Liver (tissue), 9 donors: ENCODE measurements around the gene SCLY. TPM values are rescaled to one million over a fixed set of nuclear protein-coding genes. Genes with fewer than 3 reads are reported as not detected.

Experiments used
- DNase-seq: peaks from one replicate; pipeline ENCODE4 v3.0.0-alpha.2; 2017; ENCODE audit warnings: low spot score
- H3K27ac ChIP-seq, 2 donors: one replicate each; pipeline ENCODE4 v1.7.0; 2013; ENCODE audit warnings: inconsistent platforms in 2 of 2, low read length in 2 of 2, control low read depth in 1 of 2, low read depth in 1 of 2, mild to moderate bottlenecking in 1 of 2
- H3K27me3 ChIP-seq, 4 donors: one replicate each; pipeline versions ENCODE4 v1.6.1 to v1.7.0; 2013; ENCODE audit warnings: low read length in 3 of 4, inconsistent platforms in 1 of 4, mild to moderate bottlenecking in 1 of 4, moderate library complexity in 1 of 4; ENCODE audit not compliant: control insufficient read depth in 4 of 4, insufficient read depth in 4 of 4
- H3K36me3 ChIP-seq, 4 donors: one replicate each; pipeline versions ENCODE4 v1.6.1 to v1.7.0; 2013; ENCODE audit warnings: low read length in 3 of 4, mild to moderate bottlenecking in 3 of 4, low read depth in 1 of 4, moderate library complexity in 1 of 4; ENCODE audit not compliant: control insufficient read depth in 4 of 4, insufficient read depth in 3 of 4
- H3K4me1 ChIP-seq, 4 donors: one replicate each; pipeline versions ENCODE4 v1.6.1 to v1.7.0; 2013; ENCODE audit warnings: low read length in 3 of 4, mild to moderate bottlenecking in 3 of 4, moderate library complexity in 1 of 4; ENCODE audit not compliant: control insufficient read depth in 4 of 4, insufficient read depth in 4 of 4
- H3K4me3 ChIP-seq, 3 donors: one replicate each; pipeline versions ENCODE4 v1.6.1 to v1.7.0; 2013; ENCODE audit warnings: low read length in 3 of 3, control low read depth in 1 of 3, low read depth in 1 of 3, mild to moderate bottlenecking in 1 of 3
- H3K9ac ChIP-seq, 2 donors: one replicate each; pipeline ENCODE4 v1.7.0; 2013; ENCODE audit warnings: low read length in 2 of 2, mild to moderate bottlenecking in 2 of 2, moderate library complexity in 2 of 2, control low read depth in 1 of 2, low read depth in 1 of 2
- H3K9me3 ChIP-seq, 4 donors: one replicate each; pipeline versions ENCODE4 v1.6.1 to v1.7.0; 2013; ENCODE audit warnings: low read length in 3 of 4; ENCODE audit not compliant: control insufficient read depth in 4 of 4
- EGR1 ChIP-seq, 2 donors: IDR thresholded peaks; 2 replicates each; pipeline ENCODE4 v1.6.1; 2016 to 2018; ENCODE audit warnings: antibody characterized with exemption in 2 of 2, low read depth in 2 of 2
- FOXA1 ChIP-seq: IDR thresholded peaks from 2 replicates; pipeline ENCODE4 v1.6.1; 2016; ENCODE audit warnings: antibody characterized with exemption
- GABPA ChIP-seq, 2 donors: IDR thresholded peaks in 1 of 2; conservative IDR thresholded peaks in 1 of 2; 2 replicates each; pipeline ENCODE4 v1.6.1; 2016; ENCODE audit warnings: antibody characterized with exemption in 2 of 2, mild to moderate bottlenecking in 1 of 2, moderate library complexity in 1 of 2
- HNF4A ChIP-seq, 2 donors: conservative IDR thresholded peaks; 2 replicates each; pipeline ENCODE4 v1.6.1; 2016; ENCODE audit warnings: antibody characterized with exemption in 2 of 2, mild to moderate bottlenecking in 2 of 2
- HNF4G ChIP-seq: IDR thresholded peaks from 2 replicates; pipeline ENCODE4 v1.6.1; 2016; ENCODE audit warnings: antibody characterized with exemption
- JUND ChIP-seq, 2 donors: IDR thresholded peaks; 2 replicates each; pipeline ENCODE4 v1.6.1; 2016; ENCODE audit warnings: antibody characterized with exemption in 2 of 2
- NR2F2 ChIP-seq: IDR thresholded peaks from 2 replicates; pipeline ENCODE4 v1.6.1; 2016; ENCODE audit warnings: antibody characterized with exemption
- RAD21 ChIP-seq, 2 donors: IDR thresholded peaks; 2 replicates each; pipeline ENCODE4 v1.6.1; 2016; ENCODE audit warnings: antibody characterized with exemption in 2 of 2, mild to moderate bottlenecking in 2 of 2
- RXRA ChIP-seq, 2 donors: IDR thresholded peaks; 2 replicates each; pipeline ENCODE4 v1.6.1; 2017 to 2018; ENCODE audit warnings: antibody characterized with exemption in 2 of 2, mild to moderate bottlenecking in 1 of 2
- SP1 ChIP-seq: IDR thresholded peaks from 2 replicates; pipeline ENCODE4 v1.6.1; 2018; ENCODE audit warnings: antibody characterized with exemption, mild to moderate bottlenecking
- YY1 ChIP-seq: IDR thresholded peaks from 2 replicates; pipeline ENCODE4 v1.6.1; 2016; ENCODE audit warnings: antibody characterized with exemption, mild to moderate bottlenecking
- WGBS: extraction: QIAGEN DNeasy Blood & Tissue Kit; methylation state at CpG from one replicate; pipeline ENCODE4 v1.1.7; 2013; 5-methylcytosine and 5-hydroxymethylcytosine counted together
- polyA plus RNA-seq, 2 donors: library from polyadenylated mRNA; stranded (reverse) in 1 of 2; unstranded in 1 of 2; fragments of 200-250 nt in 1 of 2; fragments of >200 nt in 1 of 2; fragmentation: Nextera tagmentation in 1 of 2; extraction: Ambion mirVana in 1 of 2; gene quantifications; one replicate each; pipeline versions ENCODE4 v1.2.1 to v1.2.3, GENCODE V29; 2013 to 2015
- total RNA-seq, 2 donors: library from RNA; depleted of rRNA; stranded (reverse); fragments of >200 nt; gene quantifications; one replicate each; pipeline ENCODE4 v1.2.3, GENCODE V29; 2014
- TF ChIP-seq, protein P1 (sequence below): IDR thresholded peaks from 2 replicates; pipeline ENCODE4 v1.6.1; 2016; ENCODE audit warnings: antibody characterized with exemption, mild to moderate bottlenecking
- TF ChIP-seq, protein P2 (sequence below): IDR thresholded peaks from 2 replicates; pipeline ENCODE4 v1.6.1; 2016; ENCODE audit warnings: antibody characterized with exemption
- TF ChIP-seq, protein P3 (sequence below): IDR thresholded peaks from 2 replicates; pipeline ENCODE4 v1.6.1; 2016; ENCODE audit warnings: antibody characterized with exemption
- TF ChIP-seq, protein P4 (sequence below): IDR thresholded peaks from 2 replicates; pipeline ENCODE4 v1.6.1; 2016; ENCODE audit warnings: antibody characterized with exemption
- TF ChIP-seq, protein P5 (sequence below): fragments of 150-350 bp; IDR thresholded peaks from 2 replicates; pipeline ENCODE4 v1.5.1; 2017; ENCODE audit warnings: improper control_type of control experiment, low read depth, low read length; ENCODE audit not compliant: missing input control
- donor health status: healthy.
- donor health status: healthy.
- donor health status: healthy.
- donor health status: healthy.
- donor health status: healthy.

The SCLY gene
- total and polyA plus RNA-seq, 4 donors: 21.6 to 39.2 (median 25.0) TPM

DNA sequence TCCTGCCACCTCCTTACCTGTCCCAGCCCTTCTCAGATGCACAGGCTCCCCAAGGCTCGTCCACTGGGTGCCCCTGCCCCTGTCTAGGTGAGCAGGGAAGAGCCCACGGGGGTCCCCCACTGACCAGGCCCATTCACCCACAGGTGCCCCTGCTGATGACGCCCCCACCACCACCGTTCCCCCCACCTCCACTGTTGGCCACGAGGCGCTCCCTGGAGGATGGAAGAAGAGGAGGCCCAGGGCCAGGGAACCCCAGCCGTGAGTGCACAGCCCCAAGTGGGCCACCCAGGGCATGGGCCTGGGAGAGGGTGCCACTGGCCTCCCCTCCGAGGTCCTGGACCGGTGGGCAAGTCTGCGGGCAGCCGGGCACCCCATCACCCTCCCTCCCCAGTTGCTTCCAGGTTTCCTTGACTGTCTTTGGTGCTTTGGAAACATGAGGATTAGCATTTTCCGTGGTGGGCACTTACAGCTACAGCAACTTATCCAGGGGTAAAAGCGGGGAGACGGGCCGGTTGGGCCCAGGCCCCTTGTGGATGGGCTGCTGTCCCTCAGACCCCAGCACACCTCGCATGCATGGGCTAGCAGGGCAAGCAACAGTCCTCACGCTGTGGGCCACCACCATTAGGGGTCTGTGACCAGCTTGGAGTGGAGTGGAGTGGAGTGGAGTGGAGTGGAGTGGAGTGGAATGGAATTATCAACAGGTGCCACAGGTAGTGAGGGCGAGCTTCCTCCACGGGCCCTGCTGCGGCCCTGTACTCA, 64.5 kb downstream of the SCLY start:
- H3K4me3 ChIP-seq: no peak overlapping the region
- H3K4me1 ChIP-seq: no peaks in the 10 kb centered on the region
- no peak for DNase-seq
- no peaks in the 10 kb centered on the region for H3K27me3 ChIP-seq
- WGBS: 95% methylated on average over 20 of the region's 20 CpGs
- no peak overlapping the region for H3K9ac ChIP-seq
- H3K27ac ChIP-seq: no peak overlapping the region
- H3K9me3 ChIP-seq: no peaks in the 10 kb centered on the region
- no peak for TF ChIP-seq GABPA (IDR thresholded peaks at IDR 0.05 in 1 of 2, conservative IDR thresholded peaks at IDR 0.05 in 1 of 2)
- TF ChIP-seq, protein P1, sequence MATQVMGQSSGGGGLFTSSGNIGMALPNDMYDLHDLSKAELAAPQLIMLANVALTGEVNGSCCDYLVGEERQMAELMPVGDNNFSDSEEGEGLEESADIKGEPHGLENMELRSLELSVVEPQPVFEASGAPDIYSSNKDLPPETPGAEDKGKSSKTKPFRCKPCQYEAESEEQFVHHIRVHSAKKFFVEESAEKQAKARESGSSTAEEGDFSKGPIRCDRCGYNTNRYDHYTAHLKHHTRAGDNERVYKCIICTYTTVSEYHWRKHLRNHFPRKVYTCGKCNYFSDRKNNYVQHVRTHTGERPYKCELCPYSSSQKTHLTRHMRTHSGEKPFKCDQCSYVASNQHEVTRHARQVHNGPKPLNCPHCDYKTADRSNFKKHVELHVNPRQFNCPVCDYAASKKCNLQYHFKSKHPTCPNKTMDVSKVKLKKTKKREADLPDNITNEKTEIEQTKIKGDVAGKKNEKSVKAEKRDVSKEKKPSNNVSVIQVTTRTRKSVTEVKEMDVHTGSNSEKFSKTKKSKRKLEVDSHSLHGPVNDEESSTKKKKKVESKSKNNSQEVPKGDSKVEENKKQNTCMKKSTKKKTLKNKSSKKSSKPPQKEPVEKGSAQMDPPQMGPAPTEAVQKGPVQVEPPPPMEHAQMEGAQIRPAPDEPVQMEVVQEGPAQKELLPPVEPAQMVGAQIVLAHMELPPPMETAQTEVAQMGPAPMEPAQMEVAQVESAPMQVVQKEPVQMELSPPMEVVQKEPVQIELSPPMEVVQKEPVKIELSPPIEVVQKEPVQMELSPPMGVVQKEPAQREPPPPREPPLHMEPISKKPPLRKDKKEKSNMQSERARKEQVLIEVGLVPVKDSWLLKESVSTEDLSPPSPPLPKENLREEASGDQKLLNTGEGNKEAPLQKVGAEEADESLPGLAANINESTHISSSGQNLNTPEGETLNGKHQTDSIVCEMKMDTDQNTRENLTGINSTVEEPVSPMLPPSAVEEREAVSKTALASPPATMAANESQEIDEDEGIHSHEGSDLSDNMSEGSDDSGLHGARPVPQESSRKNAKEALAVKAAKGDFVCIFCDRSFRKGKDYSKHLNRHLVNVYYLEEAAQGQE: no peak
- no peak for TF ChIP-seq YY1
- no peak for TF ChIP-seq HNF4A (conservative IDR thresholded peaks at IDR 0.05)
- TF ChIP-seq, protein P2, sequence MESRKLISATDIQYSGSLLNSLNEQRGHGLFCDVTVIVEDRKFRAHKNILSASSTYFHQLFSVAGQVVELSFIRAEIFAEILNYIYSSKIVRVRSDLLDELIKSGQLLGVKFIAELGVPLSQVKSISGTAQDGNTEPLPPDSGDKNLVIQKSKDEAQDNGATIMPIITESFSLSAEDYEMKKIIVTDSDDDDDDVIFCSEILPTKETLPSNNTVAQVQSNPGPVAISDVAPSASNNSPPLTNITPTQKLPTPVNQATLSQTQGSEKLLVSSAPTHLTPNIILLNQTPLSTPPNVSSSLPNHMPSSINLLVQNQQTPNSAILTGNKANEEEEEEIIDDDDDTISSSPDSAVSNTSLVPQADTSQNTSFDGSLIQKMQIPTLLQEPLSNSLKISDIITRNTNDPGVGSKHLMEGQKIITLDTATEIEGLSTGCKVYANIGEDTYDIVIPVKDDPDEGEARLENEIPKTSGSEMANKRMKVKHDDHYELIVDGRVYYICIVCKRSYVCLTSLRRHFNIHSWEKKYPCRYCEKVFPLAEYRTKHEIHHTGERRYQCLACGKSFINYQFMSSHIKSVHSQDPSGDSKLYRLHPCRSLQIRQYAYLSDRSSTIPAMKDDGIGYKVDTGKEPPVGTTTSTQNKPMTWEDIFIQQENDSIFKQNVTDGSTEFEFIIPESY: no peak
- H3K36me3 ChIP-seq: no peaks in the 10 kb centered on the region

DNA sequence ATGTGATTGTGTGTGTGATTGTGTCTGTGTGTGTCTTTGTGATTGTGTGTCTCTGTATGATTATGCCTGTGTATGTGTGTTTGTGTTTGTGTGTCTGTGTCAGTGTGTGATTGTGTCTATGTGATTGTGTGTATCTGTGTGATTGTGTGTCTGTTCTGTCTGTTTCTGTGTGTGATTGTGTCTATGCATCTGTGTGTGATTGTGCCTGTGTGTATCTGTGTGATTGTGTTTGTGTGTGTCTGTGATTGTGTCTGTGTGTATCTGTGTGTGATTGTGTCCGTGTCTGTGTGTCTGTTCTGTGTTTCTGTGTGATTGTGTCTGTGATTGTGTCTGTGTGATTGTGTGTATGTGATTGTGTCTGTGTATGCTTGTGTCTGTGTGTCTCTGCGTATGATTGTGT, 65.5 kb downstream of the SCLY start:
- H3K27me3 ChIP-seq: no peaks in the 10 kb centered on the region
- WGBS: 68% methylated on average over 2 of the region's 2 CpGs
- no peak overlapping the region for H3K9ac ChIP-seq
- no peak overlapping the region for H3K4me3 ChIP-seq
- DNase-seq: no peak
- H3K36me3 ChIP-seq: no peaks in the 10 kb centered on the region
- H3K9me3 ChIP-seq: no peaks in the 10 kb centered on the region
- no peak for TF ChIP-seq RXRA (IDR thresholded peaks at IDR 0.05)
- TF ChIP-seq, protein P3, sequence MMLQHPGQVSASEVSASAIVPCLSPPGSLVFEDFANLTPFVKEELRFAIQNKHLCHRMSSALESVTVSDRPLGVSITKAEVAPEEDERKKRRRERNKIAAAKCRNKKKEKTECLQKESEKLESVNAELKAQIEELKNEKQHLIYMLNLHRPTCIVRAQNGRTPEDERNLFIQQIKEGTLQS: no peak
- no peak for TF ChIP-seq YY1
- TF ChIP-seq NR2F2: no peak
- TF ChIP-seq SP1: no peak
- TF ChIP-seq EGR1 (IDR thresholded peaks at IDR 0.05; ENCODE audit: low read depth in 2 of 2): no peak
- no peak for TF ChIP-seq HNF4A (conservative IDR thresholded peaks at IDR 0.05)
- no peak for TF ChIP-seq FOXA1
- TF ChIP-seq RAD21 (IDR thresholded peaks at IDR 0.05): no peak
- TF ChIP-seq HNF4G: no peak
- no peak for TF ChIP-seq JUND (IDR thresholded peaks at IDR 0.05)
- TF ChIP-seq, protein P4, sequence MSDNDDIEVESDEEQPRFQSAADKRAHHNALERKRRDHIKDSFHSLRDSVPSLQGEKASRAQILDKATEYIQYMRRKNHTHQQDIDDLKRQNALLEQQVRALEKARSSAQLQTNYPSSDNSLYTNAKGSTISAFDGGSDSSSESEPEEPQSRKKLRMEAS: no peak
- TF ChIP-seq, protein P5, sequence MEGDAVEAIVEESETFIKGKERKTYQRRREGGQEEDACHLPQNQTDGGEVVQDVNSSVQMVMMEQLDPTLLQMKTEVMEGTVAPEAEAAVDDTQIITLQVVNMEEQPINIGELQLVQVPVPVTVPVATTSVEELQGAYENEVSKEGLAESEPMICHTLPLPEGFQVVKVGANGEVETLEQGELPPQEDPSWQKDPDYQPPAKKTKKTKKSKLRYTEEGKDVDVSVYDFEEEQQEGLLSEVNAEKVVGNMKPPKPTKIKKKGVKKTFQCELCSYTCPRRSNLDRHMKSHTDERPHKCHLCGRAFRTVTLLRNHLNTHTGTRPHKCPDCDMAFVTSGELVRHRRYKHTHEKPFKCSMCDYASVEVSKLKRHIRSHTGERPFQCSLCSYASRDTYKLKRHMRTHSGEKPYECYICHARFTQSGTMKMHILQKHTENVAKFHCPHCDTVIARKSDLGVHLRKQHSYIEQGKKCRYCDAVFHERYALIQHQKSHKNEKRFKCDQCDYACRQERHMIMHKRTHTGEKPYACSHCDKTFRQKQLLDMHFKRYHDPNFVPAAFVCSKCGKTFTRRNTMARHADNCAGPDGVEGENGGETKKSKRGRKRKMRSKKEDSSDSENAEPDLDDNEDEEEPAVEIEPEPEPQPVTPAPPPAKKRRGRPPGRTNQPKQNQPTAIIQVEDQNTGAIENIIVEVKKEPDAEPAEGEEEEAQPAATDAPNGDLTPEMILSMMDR: no peak
- TF ChIP-seq, protein P2: no peak
- no peaks in the 10 kb centered on the region for H3K4me1 ChIP-seq
- H3K27ac ChIP-seq: no peak overlapping the region
